Nephron (organoid): Measurements from ENCODE around the gene SLC35F1.

Experiments used
- H3K27ac Mint-ChIP-seq, 3 experiments: 2 replicates each; pipeline ENCODE4 v1.8.0; 2020; ENCODE audit warnings: mixed read lengths in 3 of 3, mild to moderate bottlenecking in 2 of 3, moderate library complexity in 1 of 3
- H3K27me3 Mint-ChIP-seq: 2 replicates; pipeline ENCODE4 v1.8.0; 2021; ENCODE audit warnings: low read depth, mild to moderate bottlenecking, moderate library complexity, mixed read lengths
- H3K36me3 Mint-ChIP-seq: 2 replicates; pipeline ENCODE4 v1.8.0; 2020; ENCODE audit warnings: low read depth, mixed read lengths
- H3K4me1 Mint-ChIP-seq: 2 replicates; pipeline ENCODE4 v1.8.0; 2020; ENCODE audit warnings: mixed read lengths
- H3K4me3 Mint-ChIP-seq, 3 experiments: 2 replicates each; pipeline ENCODE4 v1.8.0; 2020; ENCODE audit warnings: mild to moderate bottlenecking in 3 of 3, mixed read lengths in 3 of 3, moderate library complexity in 2 of 3
- H3K9me3 Mint-ChIP-seq: 2 replicates; pipeline ENCODE4 v1.8.0; 2020; ENCODE audit warnings: mixed read lengths
- CTCF ChIP-seq, 3 experiments: fragments of 200-600 bp; sonication (generic); IDR thresholded peaks; one replicate each; pipeline ENCODE4 v1.5.0; 2021; ENCODE audit warnings: antibody characterized with exemption in 3 of 3; ENCODE audit not compliant: unreplicated experiment in 3 of 3

Gene SLC35F1

GRCh38 chr6:117918454-117918853, 11.4 kb downstream of the SLC35F1 start:
- Mint-ChIP-seq H3K27me3 (no peaks in the 10 kb centered on the region), H3K9me3 (no peaks in the 10 kb centered on the region), H3K4me3 (no peak overlapping the region)

GRCh38 chr6:117919275-117919674, 12.2 kb downstream of the SLC35F1 start:
- Mint-ChIP-seq H3K4me3 (no peak overlapping the region), H3K27me3 (no peaks in the 10 kb centered on the region), H3K9me3 (no peaks in the 10 kb centered on the region), H3K4me1 (no peaks in the 10 kb centered on the region), H3K27ac (no peak overlapping the region), H3K36me3 (no peaks in the 10 kb centered on the region)
- TF ChIP-seq CTCF (IDR thresholded peaks at IDR 0.05; ENCODE audit: unreplicated experiment in 3 of 3): no peak

More at GRCh38 chr6:117918454-117918853, 11.4 kb downstream of the SLC35F1 start:
- no peak for TF ChIP-seq CTCF (IDR thresholded peaks at IDR 0.05; ENCODE audit: unreplicated experiment in 3 of 3)
- H3K4me1 Mint-ChIP-seq: no peaks in the 10 kb centered on the region
- H3K27ac Mint-ChIP-seq: no peak overlapping the region
- H3K36me3 Mint-ChIP-seq: no peaks in the 10 kb centered on the region

- no peaks in the 10 kb centered on the region for H3K9me3 Mint-ChIP-seq
- H3K4me3 Mint-ChIP-seq: no peak overlapping the region
- H3K27ac Mint-ChIP-seq: no peak overlapping the region
- no peaks in the 10 kb centered on the region for H3K36me3 Mint-ChIP-seq
- H3K4me1 Mint-ChIP-seq: no peaks in the 10 kb centered on the region
- TF ChIP-seq CTCF (IDR thresholded peaks at IDR 0.05; ENCODE audit: unreplicated experiment in 3 of 3): no peak
- no peaks in the 10 kb centered on the region for H3K27me3 Mint-ChIP-seq
Observed at GRCh38 chr6:117919775-117920729, 13.0 kb downstream of the SLC35F1 start.

GRCh38 chr6:117924690-117925089, 17.6 kb downstream of the SLC35F1 start:
- Mint-ChIP-seq H3K4me1 (no peaks in the 10 kb centered on the region), H3K27ac (no peak overlapping the region), H3K27me3 (no peaks in the 10 kb centered on the region), H3K4me3 (no peak overlapping the region), H3K9me3 (peaks cover 11% of the 10 kb centered on the region), H3K36me3 (peaks cover 7% of the 10 kb centered on the region)
- TF ChIP-seq CTCF (IDR thresholded peaks at IDR 0.05; ENCODE audit: unreplicated experiment in 3 of 3): no peak

- no peak overlapping the region for H3K4me3 Mint-ChIP-seq
- peaks cover 16% of the 10 kb centered on the region for H3K9me3 Mint-ChIP-seq
- no peaks in the 10 kb centered on the region for H3K4me1 Mint-ChIP-seq
- H3K27ac Mint-ChIP-seq: no peak overlapping the region
- peaks cover 7% of the 10 kb centered on the region for H3K36me3 Mint-ChIP-seq
- no peak for TF ChIP-seq CTCF (IDR thresholded peaks at IDR 0.05; ENCODE audit: unreplicated experiment in 3 of 3)
- H3K27me3 Mint-ChIP-seq: no peaks in the 10 kb centered on the region
Observed at GRCh38 chr6:117927866-117928265, 20.8 kb downstream of the SLC35F1 start.

- peaks cover 7% of the 10 kb centered on the region for H3K36me3 Mint-ChIP-seq
- no peaks in the 10 kb centered on the region for H3K27me3 Mint-ChIP-seq
- H3K9me3 Mint-ChIP-seq: peaks cover 16% of the 10 kb centered on the region
- no peaks in the 10 kb centered on the region for H3K4me1 Mint-ChIP-seq
- TF ChIP-seq CTCF (IDR thresholded peaks at IDR 0.05; ENCODE audit: unreplicated experiment in 3 of 3): no peak
- no peak overlapping the region for H3K27ac Mint-ChIP-seq
- no peak overlapping the region for H3K4me3 Mint-ChIP-seq
Observed at GRCh38 chr6:117928833-117929232, 21.8 kb downstream of the SLC35F1 start.
